ENCODE measurements around the gene SNRPA. TPM values are rescaled to one million over a fixed set of nuclear protein-coding genes. Genes with fewer than 3 reads are reported as not detected.

Gene SNRPA
- total and polyA plus RNA-seq, 12 donors, result 18.5 to 176 (median 62.9) TPM

DNA sequence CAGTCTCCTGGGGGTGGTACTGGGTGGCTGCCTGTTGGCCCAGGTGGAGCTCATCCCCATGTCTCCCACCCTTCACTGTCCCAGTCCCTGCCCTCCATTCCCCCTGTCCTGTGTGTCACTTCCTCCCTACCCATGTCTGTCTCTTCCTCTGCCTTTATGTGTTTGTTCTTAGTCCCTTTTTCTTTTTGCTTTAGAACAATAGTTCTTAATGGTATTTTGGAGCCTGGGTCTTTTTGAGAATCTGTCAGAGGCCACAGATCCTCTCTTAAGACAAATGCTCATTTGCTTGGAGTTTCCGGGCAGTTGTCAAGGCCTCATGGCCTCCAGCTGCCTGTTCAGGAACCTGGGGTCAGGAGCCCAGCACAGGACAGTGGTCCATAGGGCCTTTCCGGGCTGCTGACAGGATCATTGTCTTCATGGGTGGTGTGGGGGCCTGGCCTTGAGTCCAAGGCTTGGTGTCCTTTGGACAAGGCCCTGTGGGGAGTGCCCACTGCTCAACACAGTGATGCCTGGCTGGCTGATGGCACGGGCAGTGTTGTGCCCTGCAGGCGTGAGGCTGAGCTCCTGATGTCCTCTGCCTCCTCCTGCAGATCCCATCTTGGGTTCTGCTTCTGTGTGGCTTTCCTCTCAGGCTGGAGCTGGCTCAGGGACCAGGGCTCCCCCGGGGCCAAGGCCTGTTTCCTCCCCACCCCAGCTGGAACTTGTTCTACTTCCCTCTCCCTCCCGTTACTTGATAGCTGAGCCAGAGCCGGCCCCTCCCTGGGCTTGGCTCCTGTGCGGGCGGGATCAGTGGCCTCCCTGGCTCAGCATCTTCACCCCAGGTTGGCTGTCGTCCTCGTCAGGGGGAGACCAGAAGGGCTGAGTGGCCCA, 51.5 kb downstream of the SNRPA start:
- peak overlapping the region; percentile 4 to 94 (median 60) for H3K27ac ChIP-seq
- intact Hi-C loops (cut with DNase I), result loop anchor here in 1 of 2 donors (5.0 kb wide), 1 partner anchor 140 kb away; no protein-coding TSS in a partner anchor
- H3K36me3 ChIP-seq (replicated peaks in 1 of 2), result peaks cover 0 to 19% of the 10 kb centered on the region in 2 donors
- DNase-seq, result peak in 6 of 7 donors; percentile 56 to 81 (median 62)
- H3K4me1 ChIP-seq (replicated peaks in 1 of 2), result peaks cover 57 to 83% of the 10 kb centered on the region in 2 donors
- 11 to 23% (median 13%) methylated on average over 5 to 11 of the region's 11 CpGs for WGBS, 4 donors
- no peaks in the 10 kb centered on the region for H3K27me3 ChIP-seq
- peak overlapping the region in 1 of 4 donors; percentile 6 for H3K4me3 ChIP-seq
- TF ChIP-seq POLR2A (IDR thresholded peaks at IDR 0.05), result no peak
- TF ChIP-seq, protein P1, sequence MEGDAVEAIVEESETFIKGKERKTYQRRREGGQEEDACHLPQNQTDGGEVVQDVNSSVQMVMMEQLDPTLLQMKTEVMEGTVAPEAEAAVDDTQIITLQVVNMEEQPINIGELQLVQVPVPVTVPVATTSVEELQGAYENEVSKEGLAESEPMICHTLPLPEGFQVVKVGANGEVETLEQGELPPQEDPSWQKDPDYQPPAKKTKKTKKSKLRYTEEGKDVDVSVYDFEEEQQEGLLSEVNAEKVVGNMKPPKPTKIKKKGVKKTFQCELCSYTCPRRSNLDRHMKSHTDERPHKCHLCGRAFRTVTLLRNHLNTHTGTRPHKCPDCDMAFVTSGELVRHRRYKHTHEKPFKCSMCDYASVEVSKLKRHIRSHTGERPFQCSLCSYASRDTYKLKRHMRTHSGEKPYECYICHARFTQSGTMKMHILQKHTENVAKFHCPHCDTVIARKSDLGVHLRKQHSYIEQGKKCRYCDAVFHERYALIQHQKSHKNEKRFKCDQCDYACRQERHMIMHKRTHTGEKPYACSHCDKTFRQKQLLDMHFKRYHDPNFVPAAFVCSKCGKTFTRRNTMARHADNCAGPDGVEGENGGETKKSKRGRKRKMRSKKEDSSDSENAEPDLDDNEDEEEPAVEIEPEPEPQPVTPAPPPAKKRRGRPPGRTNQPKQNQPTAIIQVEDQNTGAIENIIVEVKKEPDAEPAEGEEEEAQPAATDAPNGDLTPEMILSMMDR (IDR thresholded peaks at IDR 0.05), result no peak
- no peaks in the 10 kb centered on the region for H3K9me3 ChIP-seq (replicated peaks in 1 of 3)

DNA sequence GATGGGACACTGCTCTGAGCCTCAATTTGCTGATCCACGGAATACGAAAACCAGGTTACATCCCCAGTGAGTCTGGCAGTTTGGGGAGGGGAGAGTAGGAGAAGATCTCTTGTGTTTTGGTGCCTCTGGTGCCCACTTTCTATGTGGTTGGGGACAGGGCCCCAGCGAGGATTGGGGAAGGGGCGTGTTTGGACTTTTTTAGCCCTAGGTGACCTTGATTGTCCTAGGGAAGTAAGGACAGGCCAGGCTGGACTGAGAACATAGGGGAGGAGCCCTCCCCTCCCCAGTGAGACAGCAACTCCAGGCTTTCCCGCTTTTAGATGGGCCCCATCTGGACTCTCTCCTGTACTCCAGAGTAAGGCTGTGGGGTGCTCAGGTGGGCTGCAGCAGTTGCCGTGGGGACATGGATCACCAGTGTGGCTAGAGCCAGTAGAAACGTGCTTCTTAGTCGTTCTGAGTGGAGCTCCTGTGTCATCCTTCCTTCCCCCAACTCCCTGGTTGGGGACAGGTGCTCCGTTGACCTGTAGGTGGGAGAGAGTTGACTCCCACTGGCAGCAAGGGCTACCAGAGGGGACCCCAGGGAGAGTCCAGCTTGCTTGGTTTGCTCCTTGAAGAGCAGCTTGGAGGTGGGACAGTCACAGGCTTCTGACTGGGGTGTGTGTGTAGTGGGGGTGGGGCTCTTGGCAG, 52.3 kb downstream of the SNRPA start:
- Histone ChIP-seq H3K9me3 (replicated peaks in 1 of 3) (no peaks in the 10 kb centered on the region), H3K36me3 (replicated peaks in 1 of 2) (peaks cover 0 to 27% of the 10 kb centered on the region in 2 donors), H3K27me3 (no peaks in the 10 kb centered on the region), H3K27ac (peak overlapping the region; percentile 4 to 94 (median 60)), H3K4me3 (peak overlapping the region in 1 of 4 donors; percentile 6), H3K4me1 (replicated peaks in 1 of 2) (peaks cover 49 to 79% of the 10 kb centered on the region in 2 donors)
- no peak for TF ChIP-seq POLR2A (IDR thresholded peaks at IDR 0.05)
- TF ChIP-seq, protein P1 (IDR thresholded peaks at IDR 0.05), result no peak
- WGBS, 4 donors, result 31 to 40% (median 34%) methylated on average over 8 to 9 of the region's 9 CpGs
- peak in 1 of 7 donors; percentile 55 for DNase-seq
- intact Hi-C loops (cut with DNase I), result loop anchor here in 1 of 2 donors (5.0 kb wide), 1 partner anchor 141 kb away; no protein-coding TSS in a partner anchor

DNA sequence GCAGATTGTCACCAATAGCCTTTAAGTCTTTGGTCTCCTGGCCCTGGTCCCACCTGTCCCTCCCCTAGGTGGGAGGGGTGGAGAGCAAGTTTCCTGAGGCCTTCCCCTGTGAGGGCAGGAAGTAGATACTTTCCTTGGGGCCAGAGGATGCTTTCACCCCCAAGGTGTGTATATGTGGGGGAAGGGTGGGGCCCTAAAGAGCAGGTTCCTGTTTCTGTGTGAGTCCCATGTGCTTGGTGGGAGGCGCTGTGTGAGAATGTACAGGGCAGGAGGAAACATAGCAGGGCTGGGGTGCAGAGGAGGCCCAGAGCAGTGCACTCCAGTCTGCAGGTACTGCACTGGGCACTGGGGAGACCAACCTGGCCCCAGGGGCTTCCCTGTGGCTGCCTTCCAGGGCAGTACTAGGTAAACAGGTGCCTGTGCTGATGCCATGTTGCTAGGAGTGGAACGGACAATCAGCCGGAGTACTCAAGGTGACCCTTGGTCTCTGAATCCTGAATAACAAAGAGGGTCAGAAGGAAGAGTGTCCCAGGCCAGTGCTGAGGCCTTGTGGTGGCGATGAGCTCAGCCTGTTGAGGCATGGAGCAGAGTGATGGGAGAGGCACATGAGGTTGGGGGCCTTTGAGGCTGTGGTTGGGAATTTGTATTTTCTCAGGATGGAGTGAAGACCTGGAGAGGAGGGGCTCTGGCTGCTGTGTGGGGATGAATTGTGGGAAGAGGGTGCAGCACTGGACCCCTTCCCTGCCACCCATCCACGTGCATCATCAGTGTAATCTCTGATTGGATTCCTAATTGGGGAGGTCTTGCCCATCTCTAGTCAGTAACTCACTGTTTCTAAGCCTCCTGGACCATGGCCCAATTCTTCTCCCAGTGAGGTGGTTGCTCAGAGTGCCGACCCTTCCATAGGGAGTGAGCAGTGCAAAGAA, 53.1 kb downstream of the SNRPA start:
- no peak overlapping the region for H3K4me3 ChIP-seq
- intact Hi-C loops (cut with DNase I), result loop anchor here in 1 of 2 donors (5.0 kb wide), 1 partner anchor 142 kb away; no protein-coding TSS in a partner anchor
- DNase-seq, result peak in 1 of 7 donors; percentile 55
- no peaks in the 10 kb centered on the region for H3K9me3 ChIP-seq (replicated peaks in 1 of 3)
- peak overlapping the region in 3 of 5 donors; percentile 60 to 94 (median 90) for H3K27ac ChIP-seq
- no peaks in the 10 kb centered on the region for H3K27me3 ChIP-seq
- peaks cover 0 to 35% of the 10 kb centered on the region in 2 donors for H3K36me3 ChIP-seq (replicated peaks in 1 of 2)
- 68 to 70% (median 69%) methylated on average over 6 of the region's 6 CpGs for WGBS, 4 donors
- TF ChIP-seq POLR2A (IDR thresholded peaks at IDR 0.05), result no peak
- TF ChIP-seq, protein P1 (IDR thresholded peaks at IDR 0.05), result no peak
- H3K4me1 ChIP-seq (replicated peaks in 1 of 2), result peaks cover 49 to 79% of the 10 kb centered on the region in 2 donors

Data from adrenal gland (tissue), 12 donors.